Measurements from ENCODE around the gene MARCHF3. TPM values are rescaled to one million over a fixed set of nuclear protein-coding genes. Genes with fewer than 3 reads are reported as not detected.
"Not testable (repeated sequence)": the region's sequence is repeated elsewhere in the genome, so short reads cannot be mapped to it uniquely, and the experiment has no call there.

The MARCHF3 gene
- total RNA-seq, 3 donors from 2014 or later: 22.5 to 52.8 (median 34.5) TPM

GRCh38 chr5:126914801-126915436 lies 115.4 kb downstream of the MARCHF3 start:
- peaks cover 3% of the 10 kb centered on the region for H3K36me3 ChIP-seq (ENCODE audit: low read depth)
- H3K4me3 ChIP-seq: no peak overlapping the region
- DNase-seq: no peak
- peaks cover 13% of the 10 kb centered on the region for H3K9me3 ChIP-seq
- TF ChIP-seq CTCF (IDR thresholded peaks at IDR 0.05): no peak
- H3K4me1 ChIP-seq (ENCODE audit: low read depth): no peaks in the 10 kb centered on the region
- no peak for ATAC-seq
- intact Hi-C loops (cut with DNase I, micrococcal nuclease): no loop called here

- intact Hi-C loops (cut with DNase I, micrococcal nuclease): no loop called here
- Histone ChIP-seq H3K36me3 (ENCODE audit: low read depth) (peaks cover 3% of the 10 kb centered on the region), H3K9me3 (peaks cover 13% of the 10 kb centered on the region), H3K4me1 (ENCODE audit: low read depth) (no peaks in the 10 kb centered on the region), H3K4me3 (no peak overlapping the region)
- TF ChIP-seq CTCF (IDR thresholded peaks at IDR 0.05): no peak
- DNase-seq (no peak), ATAC-seq (no peak)
These were observed 117.7 kb downstream of the MARCHF3 start for GRCh38 chr5:126912616-126913200.

GRCh38 chr5:126911986-126912385 lies 118.4 kb downstream of the MARCHF3 start:
- ATAC-seq (no peak), DNase-seq (no peak)
- Histone ChIP-seq H3K36me3 (ENCODE audit: low read depth) (peaks cover 3% of the 10 kb centered on the region), H3K4me1 (ENCODE audit: low read depth) (no peaks in the 10 kb centered on the region), H3K4me3 (no peak overlapping the region), H3K9me3 (peaks cover 13% of the 10 kb centered on the region)
- no peak for TF ChIP-seq CTCF (IDR thresholded peaks at IDR 0.05)
- intact Hi-C loops (cut with DNase I, micrococcal nuclease): no loop called here

GRCh38 chr5:126909856-126910255 lies 120.5 kb downstream of the MARCHF3 start:
- DNase-seq (no peak), ATAC-seq (no peak)
- no peaks in the 10 kb centered on the region for H3K4me1 ChIP-seq (ENCODE audit: low read depth)
- peaks cover 3% of the 10 kb centered on the region for H3K36me3 ChIP-seq (ENCODE audit: low read depth)
- no peak for TF ChIP-seq CTCF (IDR thresholded peaks at IDR 0.05)
- H3K9me3 ChIP-seq: peaks cover 13% of the 10 kb centered on the region
- intact Hi-C loops (cut with DNase I, micrococcal nuclease): no loop called here
- H3K4me3 ChIP-seq: no peak overlapping the region

GRCh38 chr5:126904407-126904806 lies 126.0 kb downstream of the MARCHF3 start:
- H3K4me1 ChIP-seq (ENCODE audit: low read depth); H3K36me3 ChIP-seq (ENCODE audit: low read depth); H3K4me3 ChIP-seq; H3K9me3 ChIP-seq; ATAC-seq; DNase-seq; intact Hi-C loops (cut with DNase I, micrococcal nuclease): not testable (repeated sequence)

- ATAC-seq: no peak
- DNase-seq: no peak
- TF ChIP-seq CTCF (IDR thresholded peaks at IDR 0.05): no peak
These were observed 129.6 kb downstream of the MARCHF3 start for GRCh38 chr5:126900796-126901195.

More at GRCh38 chr5:126900796-126901195, 129.6 kb downstream of the MARCHF3 start:
- intact Hi-C loops (cut with DNase I, micrococcal nuclease): no loop called here
- Histone ChIP-seq H3K36me3 (ENCODE audit: low read depth) (no peaks in the 10 kb centered on the region), H3K9me3 (no peaks in the 10 kb centered on the region), H3K4me3 (no peak overlapping the region), H3K4me1 (ENCODE audit: low read depth) (no peaks in the 10 kb centered on the region)
